ENCODE data around the gene PLA2G6.

PLA2G6 gene

GRCh38 chr22:38212442-38212841 lies 30.8 kb upstream of the PLA2G6 start:
- TF ChIP-seq EZH2phosphoT487 (IDR thresholded peaks at IDR 0.05; ENCODE audit: borderline replicate concordance) (no peak), CTCF (conservative IDR thresholded peaks at IDR 0.05; ENCODE audit: low read length) (no peak)
- Histone ChIP-seq H2AFZ (ENCODE audit: low read length) (no peak overlapping the region), H3K9me2 (replicated peaks; ENCODE audit: low read depth, low read length) (no peaks in the 10 kb centered on the region), H3K4me1 (ENCODE audit: insufficient read depth, low read length, poor library complexity, severe bottlenecking) (no peaks in the 10 kb centered on the region), H4K20me1 (ENCODE audit: insufficient read depth, low read length, poor library complexity, severe bottlenecking) (no peaks in the 10 kb centered on the region), H3K9ac (ENCODE audit: low read depth, low read length, poor library complexity, severe bottlenecking) (no peak overlapping the region), H3F3A (ENCODE audit: low read depth) (no peaks in the 10 kb centered on the region), H3K4me3 (ENCODE audit: low read length, poor library complexity, severe bottlenecking) (no peak overlapping the region), H3K4me2 (ENCODE audit: low read depth, low read length, poor library complexity, severe bottlenecking) (no peak overlapping the region), H3K36me3 (ENCODE audit: insufficient read depth, low read length) (no peaks in the 10 kb centered on the region), H3K79me2 (ENCODE audit: insufficient read depth, low read length) (no peaks in the 10 kb centered on the region), H3K27me3 (ENCODE audit: insufficient read depth, low read length, poor library complexity, severe bottlenecking) (no peaks in the 10 kb centered on the region), H3K9me3 (ENCODE audit: insufficient read depth, low read depth, low read length) (no peaks in the 10 kb centered on the region)

- TF ChIP-seq EZH2phosphoT487 (IDR thresholded peaks at IDR 0.05; ENCODE audit: borderline replicate concordance), result no peak
- TF ChIP-seq CTCF (conservative IDR thresholded peaks at IDR 0.05; ENCODE audit: low read length), result no peak
- H3K9ac ChIP-seq (ENCODE audit: low read depth, low read length, poor library complexity, severe bottlenecking), result no peak overlapping the region
- H4K20me1 ChIP-seq (ENCODE audit: insufficient read depth, low read length, poor library complexity, severe bottlenecking), result no peaks in the 10 kb centered on the region
- no peaks in the 10 kb centered on the region for H3K4me1 ChIP-seq (ENCODE audit: insufficient read depth, low read length, poor library complexity, severe bottlenecking)
- H3F3A ChIP-seq (ENCODE audit: low read depth), result no peaks in the 10 kb centered on the region
- no peak overlapping the region for H3K4me3 ChIP-seq (ENCODE audit: low read length, poor library complexity, severe bottlenecking)
- no peak overlapping the region for H2AFZ ChIP-seq (ENCODE audit: low read length)
- H3K9me2 ChIP-seq (replicated peaks; ENCODE audit: low read depth, low read length), result no peaks in the 10 kb centered on the region
- H3K36me3 ChIP-seq (ENCODE audit: insufficient read depth, low read length), result no peaks in the 10 kb centered on the region
- no peaks in the 10 kb centered on the region for H3K79me2 ChIP-seq (ENCODE audit: insufficient read depth, low read length)
- H3K4me2 ChIP-seq (ENCODE audit: low read depth, low read length, poor library complexity, severe bottlenecking), result no peak overlapping the region
- no peaks in the 10 kb centered on the region for H3K27me3 ChIP-seq (ENCODE audit: insufficient read depth, low read length, poor library complexity, severe bottlenecking)
- H3K9me3 ChIP-seq (ENCODE audit: insufficient read depth, low read depth, low read length), result no peaks in the 10 kb centered on the region
These were observed 29.9 kb upstream of the PLA2G6 start for GRCh38 chr22:38211556-38211955.

- TF ChIP-seq EZH2phosphoT487 (IDR thresholded peaks at IDR 0.05; ENCODE audit: borderline replicate concordance) (no peak), CTCF (conservative IDR thresholded peaks at IDR 0.05; ENCODE audit: low read length) (no peak)
- no peaks in the 10 kb centered on the region for H3F3A ChIP-seq (ENCODE audit: low read depth)
- no peak overlapping the region for H3K9ac ChIP-seq (ENCODE audit: low read depth, low read length, poor library complexity, severe bottlenecking)
- no peak overlapping the region for H2AFZ ChIP-seq (ENCODE audit: low read length)
- no peaks in the 10 kb centered on the region for H3K79me2 ChIP-seq (ENCODE audit: insufficient read depth, low read length)
- H3K9me2 ChIP-seq (replicated peaks; ENCODE audit: low read depth, low read length), result no peaks in the 10 kb centered on the region
- H3K36me3 ChIP-seq (ENCODE audit: insufficient read depth, low read length), result no peaks in the 10 kb centered on the region
- H3K4me3 ChIP-seq (ENCODE audit: low read length, poor library complexity, severe bottlenecking), result no peak overlapping the region
- H3K9me3 ChIP-seq (ENCODE audit: insufficient read depth, low read depth, low read length), result no peaks in the 10 kb centered on the region
- H3K4me2 ChIP-seq (ENCODE audit: low read depth, low read length, poor library complexity, severe bottlenecking), result no peak overlapping the region
- H3K27me3 ChIP-seq (ENCODE audit: insufficient read depth, low read length, poor library complexity, severe bottlenecking), result no peaks in the 10 kb centered on the region
- peaks cover 20% of the 10 kb centered on the region for H3K4me1 ChIP-seq (ENCODE audit: insufficient read depth, low read length, poor library complexity, severe bottlenecking)
- H4K20me1 ChIP-seq (ENCODE audit: insufficient read depth, low read length, poor library complexity, severe bottlenecking), result no peaks in the 10 kb centered on the region
These were observed 26.9 kb upstream of the PLA2G6 start for GRCh38 chr22:38208551-38208968.

Data from Loucy (cell line).